Keratinocyte (primary cell): ENCODE measurements around the gene FAM13A. TPM values are rescaled to one million over a fixed set of nuclear protein-coding genes. Genes with fewer than 3 reads are reported as not detected.

Source experiments
- DNase-seq: peaks from one replicate; pipeline ENCODE4 v3.0.0-alpha.2; 2011; ENCODE audit warnings: low read depth, missing footprints, low spot score
- FAIRE-seq: peaks from 2 replicates; lab custom pipeline; 2011; peaks lifted over from hg19 to GRCh38; lab: Jason Lieb, UNC
- H2AFZ ChIP-seq: 2 replicates; pipeline ENCODE4 v1.6.0; 2012; ENCODE audit warnings: low read length, control low read depth, inconsistent platforms; ENCODE audit not compliant: control insufficient read depth
- H3K27ac ChIP-seq: 2 replicates; pipeline ENCODE4 v1.5.1; 2011; ENCODE audit warnings: low read length; ENCODE audit not compliant: control insufficient read depth, insufficient read depth
- H3K27me3 ChIP-seq: 3 replicates; pipeline ENCODE4 v1.6.0; 2011; ENCODE audit warnings: low read length; ENCODE audit not compliant: control insufficient read depth, insufficient read depth; ENCODE audit errors: extremely low read depth
- H3K36me3 ChIP-seq, 2 experiments: 2 replicates in 1 of 2; 3 replicates in 1 of 2; pipeline ENCODE4 v1.5.1; 2011; ENCODE audit warnings: low read length in 2 of 2, mild to moderate bottlenecking in 1 of 2; ENCODE audit not compliant: control insufficient read depth in 2 of 2, insufficient read depth in 2 of 2; ENCODE audit errors: extremely low read depth in 1 of 2
- H3K4me1 ChIP-seq: 3 replicates; pipeline ENCODE4 v1.5.1; 2011; ENCODE audit warnings: low read length; ENCODE audit not compliant: control insufficient read depth, insufficient read depth; ENCODE audit errors: extremely low read depth
- H3K4me2 ChIP-seq: 3 replicates; pipeline ENCODE4 v1.6.0; 2011; ENCODE audit warnings: low read depth, low read length; ENCODE audit not compliant: control insufficient read depth, insufficient read depth; ENCODE audit errors: extremely low read depth
- H3K4me3 ChIP-seq, 3 experiments: fragments of 200-600 bp in 1 of 3; sonication (generic) in 1 of 3; 2 replicates in 2 of 3; 3 replicates in 1 of 3; pipeline ENCODE4 v1.5.1; 2011 to 2016; ENCODE audit warnings: low read length in 3 of 3, mild to moderate bottlenecking in 3 of 3, control low read depth in 2 of 3, inconsistent platforms in 1 of 3, low read depth in 1 of 3, mixed read lengths in 1 of 3, mixed run types in 1 of 3, moderate library complexity in 1 of 3; ENCODE audit not compliant: control insufficient read depth in 2 of 3, insufficient read depth in 2 of 3; ENCODE audit errors: extremely low read depth in 1 of 3
- H3K79me2 ChIP-seq: 2 replicates; pipeline ENCODE4 v1.6.0; 2012; ENCODE audit warnings: low read length; ENCODE audit not compliant: control insufficient read depth, insufficient read depth
- H3K9ac ChIP-seq: 3 replicates; pipeline ENCODE4 v1.6.0; 2011; ENCODE audit warnings: low read length; ENCODE audit not compliant: control insufficient read depth, insufficient read depth; ENCODE audit errors: extremely low read depth
- H3K9me1 ChIP-seq: 3 replicates; pipeline ENCODE4 v1.6.0; 2011; ENCODE audit warnings: low read length; ENCODE audit not compliant: control insufficient read depth, insufficient read depth; ENCODE audit errors: extremely low read depth
- H3K9me3 ChIP-seq: 2 replicates; pipeline ENCODE4 v1.5.1; 2012; ENCODE audit warnings: low read depth, low read length; ENCODE audit not compliant: control insufficient read depth
- H4K20me1 ChIP-seq: 3 replicates; pipeline ENCODE4 v1.6.0; 2011; ENCODE audit warnings: low read length; ENCODE audit not compliant: control insufficient read depth, insufficient read depth; ENCODE audit errors: extremely low read depth
- EZH2 ChIP-seq: IDR thresholded peaks from one replicate; pipeline ENCODE4 v1.6.1; 2012; ENCODE audit warnings: inconsistent platforms, mild to moderate bottlenecking, low read length, moderate library complexity
- dilution Hi-C: fragments of 300-500 bp; cut with MboI; formaldehyde crosslinking; loops from one replicate; pipeline ENCODE4 v1.7.0; 2020; ENCODE audit warnings: low sequenced_read_pairs; ENCODE audit not compliant: extremely low pct_ligation_motif_present
- polyA plus RNA-seq, 5 experiments: library from polyadenylated mRNA; depleted of rRNA in 3 of 5; stranded (reverse) in 3 of 5; stranded (forward) in 1 of 5; unstranded in 1 of 5; fragments of >200 nt; gene quantifications; 1 replicate in 1 of 5; 2 replicates in 3 of 5; 3 replicates in 1 of 5; pipeline versions ENCODE4 v1.2.1 to v1.2.3, GENCODE V29; 2011 to 2012; ENCODE audit warnings: missing spikeins in 2 of 5, low read depth in 1 of 5, low replicate concordance in 1 of 5
- TF ChIP-seq, protein P1 (sequence below), 3 experiments: IDR thresholded peaks in 1 of 3; conservative IDR thresholded peaks in 1 of 3; optimal IDR thresholded peaks in 1 of 3; 2 replicates in 2 of 3; 3 replicates in 1 of 3; pipeline versions ENCODE3 to v1.5.1; 2011; ENCODE audit warnings: low read length in 3 of 3, mild to moderate bottlenecking in 3 of 3, moderate library complexity in 2 of 3, control low read depth in 1 of 3, inconsistent platforms in 1 of 3; ENCODE audit not compliant: insufficient read depth in 2 of 3; ENCODE audit errors: extremely low read depth in 1 of 3

Gene FAM13A
- polyA plus RNA-seq, 1 donor (not counting 4 experiments of a cell fraction or from before 2014, with no cell fraction given) = 6.0 TPM

DNA sequence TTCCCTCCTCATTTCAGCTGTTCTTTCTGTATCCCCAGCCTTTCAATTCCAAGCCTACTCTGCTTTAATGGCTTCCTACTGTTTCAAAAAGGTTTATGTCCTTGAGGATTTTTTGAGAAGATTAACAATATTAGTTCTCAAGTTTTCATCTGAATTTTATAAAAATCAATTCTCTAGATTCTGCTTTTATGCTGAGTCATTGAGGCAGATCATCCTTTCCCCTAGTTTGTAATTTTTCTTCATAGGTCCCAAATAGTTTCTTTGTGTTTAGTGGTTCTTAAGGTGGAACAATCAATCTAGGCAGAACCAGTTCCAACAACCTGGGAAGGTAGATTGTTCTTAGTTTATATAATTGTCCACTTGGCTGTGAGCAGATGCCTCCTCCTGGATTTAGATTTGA, 259.3 kb downstream of the FAM13A start:
- H3K79me2 ChIP-seq = no peaks in the 10 kb centered on the region
- no peaks in the 10 kb centered on the region for H3K9me3 ChIP-seq
- no peak for FAIRE-seq
- no peak overlapping the region for H3K4me3 ChIP-seq
- H3K27me3 ChIP-seq = no peaks in the 10 kb centered on the region
- H4K20me1 ChIP-seq = no peaks in the 10 kb centered on the region
- no peak overlapping the region for H3K4me2 ChIP-seq
- H3K36me3 ChIP-seq = no peaks in the 10 kb centered on the region
- H2AFZ ChIP-seq = no peak overlapping the region
- dilution Hi-C loops = no loop called here
- H3K27ac ChIP-seq = no peak overlapping the region
- TF ChIP-seq, protein P1, sequence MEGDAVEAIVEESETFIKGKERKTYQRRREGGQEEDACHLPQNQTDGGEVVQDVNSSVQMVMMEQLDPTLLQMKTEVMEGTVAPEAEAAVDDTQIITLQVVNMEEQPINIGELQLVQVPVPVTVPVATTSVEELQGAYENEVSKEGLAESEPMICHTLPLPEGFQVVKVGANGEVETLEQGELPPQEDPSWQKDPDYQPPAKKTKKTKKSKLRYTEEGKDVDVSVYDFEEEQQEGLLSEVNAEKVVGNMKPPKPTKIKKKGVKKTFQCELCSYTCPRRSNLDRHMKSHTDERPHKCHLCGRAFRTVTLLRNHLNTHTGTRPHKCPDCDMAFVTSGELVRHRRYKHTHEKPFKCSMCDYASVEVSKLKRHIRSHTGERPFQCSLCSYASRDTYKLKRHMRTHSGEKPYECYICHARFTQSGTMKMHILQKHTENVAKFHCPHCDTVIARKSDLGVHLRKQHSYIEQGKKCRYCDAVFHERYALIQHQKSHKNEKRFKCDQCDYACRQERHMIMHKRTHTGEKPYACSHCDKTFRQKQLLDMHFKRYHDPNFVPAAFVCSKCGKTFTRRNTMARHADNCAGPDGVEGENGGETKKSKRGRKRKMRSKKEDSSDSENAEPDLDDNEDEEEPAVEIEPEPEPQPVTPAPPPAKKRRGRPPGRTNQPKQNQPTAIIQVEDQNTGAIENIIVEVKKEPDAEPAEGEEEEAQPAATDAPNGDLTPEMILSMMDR (optimal IDR thresholded peaks at IDR 0.05 in 1 of 3, IDR thresholded peaks at IDR 0.05 in 1 of 3, conservative IDR thresholded peaks at IDR 0.05 in 1 of 3; ENCODE audit: extremely low read depth in 1 of 3, insufficient read depth in 2 of 3, low read length in 3 of 3) = no peak
- TF ChIP-seq EZH2 = no peak
- peaks cover 4% of the 10 kb centered on the region for H3K4me1 ChIP-seq
- no peak for DNase-seq
- H3K9me1 ChIP-seq = no peaks in the 10 kb centered on the region
- no peak overlapping the region for H3K9ac ChIP-seq

DNA sequence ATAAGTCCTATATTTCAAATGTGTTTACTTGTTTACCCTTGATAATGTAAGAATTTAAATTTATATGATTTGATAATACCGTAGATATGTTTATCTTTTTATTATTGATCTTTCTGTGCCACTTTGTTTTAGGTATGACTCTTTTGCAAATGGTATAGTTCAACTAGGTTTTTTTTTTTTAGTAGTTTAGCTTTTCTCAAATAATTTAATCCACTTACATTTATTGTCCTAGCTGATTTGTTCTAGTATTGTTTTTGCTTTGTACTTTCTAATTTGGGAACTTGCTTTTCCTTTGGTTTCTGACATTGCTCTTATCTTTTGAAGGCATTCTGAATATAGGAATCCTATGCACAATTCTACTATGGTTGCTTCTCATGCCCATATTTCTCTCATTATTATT, 260.4 kb downstream of the FAM13A start:
- no peak overlapping the region for H2AFZ ChIP-seq
- FAIRE-seq (no peak), DNase-seq (no peak)
- dilution Hi-C loops = no loop called here
- H3K79me2 ChIP-seq = no peaks in the 10 kb centered on the region
- no peak overlapping the region for H3K9ac ChIP-seq
- no peak overlapping the region for H3K4me3 ChIP-seq
- peaks cover 15% of the 10 kb centered on the region for H3K4me1 ChIP-seq
- no peaks in the 10 kb centered on the region for H3K9me1 ChIP-seq
- no peak overlapping the region for H3K4me2 ChIP-seq
- H3K27ac ChIP-seq = no peak overlapping the region
- no peaks in the 10 kb centered on the region for H3K36me3 ChIP-seq
- no peaks in the 10 kb centered on the region for H3K9me3 ChIP-seq
- no peak for TF ChIP-seq EZH2
- TF ChIP-seq, protein P1 (optimal IDR thresholded peaks at IDR 0.05 in 1 of 3, IDR thresholded peaks at IDR 0.05 in 1 of 3, conservative IDR thresholded peaks at IDR 0.05 in 1 of 3; ENCODE audit: extremely low read depth in 1 of 3, insufficient read depth in 2 of 3, low read length in 3 of 3) = no peak
- H4K20me1 ChIP-seq = no peaks in the 10 kb centered on the region
- no peaks in the 10 kb centered on the region for H3K27me3 ChIP-seq
